Endothelial cell of umbilical vein (primary cell): ENCODE results near the gene MED4. TPM values are rescaled to one million over a fixed set of nuclear protein-coding genes. Genes with fewer than 3 reads are reported as not detected.

Experiments used
- BruUV-seq: library from RNA; stranded (reverse); fragments of 400-500 nt; replicated peaks from 2 replicates; lab custom pipeline; 2021; lab: Mats Ljungman, UMichigan
- CTCF ChIA-PET: fragments of 300-600, 350-600 bp; sonication (Branson Sonifier 250); formaldehyde crosslinking; loops from one replicate; lab custom pipeline; 2021; ENCODE audit warnings: antibody characterized with exemption, inconsistent platforms; lab: Charles Lee
- POLR2A ChIA-PET: fragments of 300-600, 350-600 bp; sonication (Branson Sonifier 250); formaldehyde crosslinking; loops from one replicate; lab custom pipeline; 2021; ENCODE audit warnings: antibody characterized with exemption, inconsistent platforms; lab: Charles Lee
- DNase-seq: peaks from one replicate; pipeline ENCODE4 v3.0.0-alpha.2; 2011; ENCODE audit warnings: low read depth, low spot score
- FAIRE-seq: peaks from 2 replicates; lab custom pipeline; 2011; peaks lifted over from hg19 to GRCh38; lab: Jason Lieb, UNC
- H2AFZ ChIP-seq: 2 replicates; pipeline ENCODE4 v1.6.0; 2012; ENCODE audit warnings: low read depth, low read length, control low read depth, inconsistent platforms
- H3K27ac ChIP-seq: 2 replicates; pipeline ENCODE4 v1.5.1; 2011; ENCODE audit warnings: low read depth, mild to moderate bottlenecking, control low read depth, low read length, moderate library complexity; ENCODE audit not compliant: insufficient read depth
- H3K27me3 ChIP-seq, 2 experiments: 2 replicates each; pipeline versions ENCODE4 v1.6.0 to v1.6.1; 2011; ENCODE audit warnings: low read length in 2 of 2, mixed read lengths in 1 of 2; ENCODE audit not compliant: control insufficient read depth in 2 of 2, insufficient read depth in 2 of 2
- H3K36me3 ChIP-seq, 2 experiments: 2 replicates in 1 of 2; 3 replicates in 1 of 2; pipeline ENCODE4 v1.5.1; 2011; ENCODE audit warnings: low read length in 2 of 2, mild to moderate bottlenecking in 1 of 2, moderate library complexity in 1 of 2; ENCODE audit not compliant: control insufficient read depth in 2 of 2, insufficient read depth in 2 of 2; ENCODE audit errors: extremely low read depth in 1 of 2
- H3K4me1 ChIP-seq: 3 replicates; pipeline ENCODE4 v1.5.1; 2011; ENCODE audit warnings: mild to moderate bottlenecking, low read length; ENCODE audit not compliant: control insufficient read depth, insufficient read depth; ENCODE audit errors: extremely low read depth
- H3K4me2 ChIP-seq: 2 replicates; pipeline ENCODE4 v1.6.1; 2011; ENCODE audit warnings: low read length, control low read depth, mixed read lengths; ENCODE audit not compliant: insufficient read depth
- H3K4me3 ChIP-seq, 3 experiments: fragments of 200-600 bp in 1 of 3; sonication (generic), shearing (Covaris generic) in 1 of 3; replicated peaks in 1 of 3; 2 replicates each; pipeline ENCODE4 v1.5.1; 2011 to 2016; ENCODE audit warnings: control low read depth in 3 of 3, low read length in 3 of 3, mild to moderate bottlenecking in 2 of 3, inconsistent platforms in 1 of 3, low read depth in 1 of 3, moderate library complexity in 1 of 3; ENCODE audit not compliant: insufficient read depth in 1 of 3
- H3K79me2 ChIP-seq: 2 replicates; pipeline ENCODE4 v1.6.0; 2012; ENCODE audit warnings: low read length, inconsistent platforms; ENCODE audit not compliant: control insufficient read depth, insufficient read depth
- H3K9ac ChIP-seq: replicated peaks from 2 replicates; pipeline ENCODE3; 2011; ENCODE audit warnings: low read length, control low read depth; ENCODE audit not compliant: insufficient read depth; ENCODE audit errors: extremely low read depth
- H3K9me1 ChIP-seq: replicated peaks from 3 replicates; pipeline ENCODE4 v1.6.0; 2011; ENCODE audit warnings: mild to moderate bottlenecking, low read length; ENCODE audit not compliant: control insufficient read depth, insufficient read depth; ENCODE audit errors: extremely low read depth
- H3K9me3 ChIP-seq: replicated peaks from 2 replicates; pipeline ENCODE4 v1.5.1; 2012; ENCODE audit warnings: low read length, inconsistent platforms; ENCODE audit not compliant: control insufficient read depth, insufficient read depth
- H4K20me1 ChIP-seq: replicated peaks from 2 replicates; pipeline ENCODE3; 2011; ENCODE audit warnings: mild to moderate bottlenecking, low read length; ENCODE audit not compliant: control insufficient read depth, insufficient read depth; ENCODE audit errors: extremely low read depth
- CTCF ChIP-seq, 2 donors: IDR thresholded peaks; 1 replicate in 1 of 2; 2 replicates in 1 of 2; pipeline ENCODE4 v1.5.1; 2011; ENCODE audit warnings: low read length in 2 of 2, mild to moderate bottlenecking in 2 of 2, moderate library complexity in 2 of 2, control low read depth in 1 of 2, inconsistent platforms in 1 of 2, low read depth in 1 of 2; ENCODE audit not compliant: insufficient read depth in 1 of 2; ENCODE audit errors: extremely low read depth in 1 of 2
- FOS ChIP-seq: IDR thresholded peaks from 2 replicates; pipeline ENCODE4 v1.6.1; 2011; ENCODE audit warnings: mild to moderate bottlenecking, low read length, moderate library complexity, borderline replicate concordance; ENCODE audit not compliant: insufficient read depth
- GATA2 ChIP-seq: IDR thresholded peaks from 2 replicates; pipeline ENCODE4 v1.7.0; 2011; ENCODE audit warnings: low read depth, mild to moderate bottlenecking, moderate library complexity, mixed read lengths, low read length; ENCODE audit not compliant: insufficient read length, insufficient read depth
- JUN ChIP-seq: IDR thresholded peaks from 2 replicates; pipeline ENCODE4 v1.6.1; 2011; ENCODE audit warnings: borderline replicate concordance, low read depth; ENCODE audit not compliant: insufficient read length, insufficient read depth
- MYC ChIP-seq: IDR thresholded peaks from one replicate; pipeline ENCODE4 v1.6.1; 2011; ENCODE audit warnings: mild to moderate bottlenecking, low read depth, low read length
- POLR2A ChIP-seq: IDR thresholded peaks from 2 replicates; pipeline ENCODE4 v1.6.1; 2012; ENCODE audit warnings: low read depth, mild to moderate bottlenecking, control low read depth, low read length
- POLR2AphosphoS5 ChIP-seq: IDR thresholded peaks from 2 replicates; pipeline ENCODE4 v1.6.1; 2012; ENCODE audit warnings: low read depth, mild to moderate bottlenecking, control low read depth, low read length, moderate library complexity; ENCODE audit not compliant: insufficient read depth
- dilution Hi-C: fragments of 300-500 bp; cut with MboI; formaldehyde crosslinking; loops from one replicate; pipeline ENCODE4 v1.15.0; 2019; ENCODE audit warnings: low sequenced_read_pairs; ENCODE audit not compliant: extremely low pct_ligation_motif_present
- intact Hi-C: fragments of 100-400 bp; cut with micrococcal nuclease; formaldehyde crosslinking; loops from one replicate; pipeline ENCODE4 v1.10.0; 2022
- polyA plus RNA-seq, 4 experiments: library from polyadenylated mRNA; depleted of rRNA in 3 of 4; stranded (reverse) in 3 of 4; unstranded in 1 of 4; fragments of >200 nt; gene quantifications; 2 replicates each; pipeline versions ENCODE4 v1.2.1 to v1.2.3, GENCODE V29; 2011 to 2012; ENCODE audit warnings: missing spikeins in 1 of 4
- total RNA-seq: library from RNA; stranded (reverse); gene quantifications from 2 replicates; pipeline ENCODE4 v1.2.3, GENCODE V29; 2021
- TF ChIP-seq, protein P1 (sequence below): IDR thresholded peaks from 2 replicates; pipeline ENCODE4 v1.6.1; 2011; ENCODE audit not compliant: insufficient read depth, insufficient read length

Gene MED4
- total and polyA plus RNA-seq, 2 donors (not counting 3 experiments of a cell fraction or from before 2014, with no cell fraction given) = 21.9 to 43.3 TPM

- no TSS peak for BruUV-seq
- H3K4me2 ChIP-seq = no peak overlapping the region
- intact Hi-C loops (no loop called here), dilution Hi-C loops (no loop called here)
- no peaks in the 10 kb centered on the region for H3K79me2 ChIP-seq
- no peaks in the 10 kb centered on the region for H3K9me1 ChIP-seq
- no peak for FAIRE-seq
- no peak overlapping the region for H2AFZ ChIP-seq
- H4K20me1 ChIP-seq = no peaks in the 10 kb centered on the region
- no peak overlapping the region for H3K4me3 ChIP-seq
- TF ChIP-seq JUN = no peak
- no peak for TF ChIP-seq CTCF (IDR thresholded peaks at IDR 0.05; ENCODE audit: extremely low read depth in 1 of 2, insufficient read depth in 1 of 2, low read depth in 1 of 2, low read length in 2 of 2)
- TF ChIP-seq GATA2 = no peak
- no peak for TF ChIP-seq FOS
- TF ChIP-seq POLR2A = no peak
- ChIA-PET POLR2A (no interaction called here), CTCF (interaction anchor here (1.0 kb wide), 1 partner anchor 32 kb away, joined by 3 read pairs; no protein-coding TSS in a partner anchor)
- no peak overlapping the region for H3K9ac ChIP-seq
- H3K27me3 ChIP-seq = no peaks in the 10 kb centered on the region
- H3K36me3 ChIP-seq = peaks cover 18 to 22% of the 10 kb centered on the region in 2 experiments
- H3K9me3 ChIP-seq = peaks cover 5% of the 10 kb centered on the region
- no peak for DNase-seq
- no peak overlapping the region for H3K27ac ChIP-seq
- no peaks in the 10 kb centered on the region for H3K4me1 ChIP-seq
Observed at GRCh38 chr13:48070942-48071341, 24.0 kb downstream of the MED4 start.

- Histone ChIP-seq H3K4me2 (no peak overlapping the region), H4K20me1 (no peaks in the 10 kb centered on the region), H2AFZ (no peak overlapping the region), H3K79me2 (no peaks in the 10 kb centered on the region), H3K27me3 (no peaks in the 10 kb centered on the region), H3K36me3 (peaks cover 14 to 19% of the 10 kb centered on the region in 2 experiments), H3K4me3 (no peak overlapping the region), H3K9ac (no peak overlapping the region), H3K9me1 (no peaks in the 10 kb centered on the region), H3K9me3 (peaks cover 5% of the 10 kb centered on the region), H3K4me1 (no peaks in the 10 kb centered on the region), H3K27ac (no peak overlapping the region)
- DNase-seq (no peak), FAIRE-seq (no peak)
- no TSS peak for BruUV-seq
- dilution Hi-C loops (no loop called here), intact Hi-C loops (no loop called here)
- ChIA-PET CTCF (interaction anchor here (0.7 kb wide), 1 partner anchor 9 kb away, joined by 3 read pairs; no protein-coding TSS in a partner anchor), POLR2A (no interaction called here)
- TF ChIP-seq, protein P1, sequence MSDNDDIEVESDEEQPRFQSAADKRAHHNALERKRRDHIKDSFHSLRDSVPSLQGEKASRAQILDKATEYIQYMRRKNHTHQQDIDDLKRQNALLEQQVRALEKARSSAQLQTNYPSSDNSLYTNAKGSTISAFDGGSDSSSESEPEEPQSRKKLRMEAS = no peak
- no peak for TF ChIP-seq FOS
- TF ChIP-seq MYC = no peak
- TF ChIP-seq GATA2 = no peak
- TF ChIP-seq CTCF (IDR thresholded peaks at IDR 0.05; ENCODE audit: extremely low read depth in 1 of 2, insufficient read depth in 1 of 2, low read depth in 1 of 2, low read length in 2 of 2) = no peak
- no peak for TF ChIP-seq POLR2AphosphoS5
Observed at GRCh38 chr13:48069573-48069972, 25.3 kb downstream of the MED4 start.
